ENCODE measurements around the gene ALDH1L2.
A peak's percentile ranks its signal among the peaks of the same experiment; 100 is the strongest.

The ALDH1L2 gene

DNA sequence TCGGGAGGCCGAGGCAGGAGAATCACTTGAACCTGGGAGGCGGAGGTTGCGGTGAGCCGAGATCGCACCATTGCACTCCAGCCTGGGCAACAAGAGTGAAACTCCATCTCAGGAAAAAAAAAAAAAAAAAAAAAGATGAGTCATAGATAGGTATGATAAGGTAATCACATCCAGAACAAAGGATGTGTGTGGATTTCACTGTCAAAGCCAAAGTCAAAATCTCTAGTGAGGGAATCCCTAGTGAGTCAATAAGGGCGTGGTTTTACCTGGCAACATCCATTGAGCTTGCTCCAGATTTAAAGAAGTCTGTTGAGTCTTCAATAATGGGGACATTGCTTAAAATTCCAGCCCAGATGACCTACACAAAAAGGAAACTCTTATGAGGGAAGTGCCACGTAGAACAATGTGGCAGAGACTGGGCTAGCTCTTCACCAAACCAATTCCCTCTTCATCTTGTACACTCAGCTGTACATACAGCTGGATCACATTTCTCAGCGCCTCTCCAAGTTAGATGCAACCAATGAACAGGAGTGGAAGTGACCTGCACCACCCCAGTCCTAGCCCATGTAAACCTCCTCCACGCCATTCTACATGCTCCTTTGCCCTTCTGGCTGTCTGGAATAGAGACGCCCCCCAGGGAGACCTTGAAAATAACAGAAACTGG, 23.4 kb downstream of the ALDH1L2 start:
- H3K27me3 ChIP-seq (ENCODE audit: insufficient read depth, low read depth, severe bottlenecking): no peaks in the 10 kb centered on the region
- no peak overlapping the region for H3K4me3 ChIP-seq (ENCODE audit: low read depth, low read length)
- no peak overlapping the region for H3K27ac ChIP-seq
- DNase-seq: no peak
- H3K36me3 ChIP-seq: no peaks in the 10 kb centered on the region
- TF ChIP-seq, protein P1, sequence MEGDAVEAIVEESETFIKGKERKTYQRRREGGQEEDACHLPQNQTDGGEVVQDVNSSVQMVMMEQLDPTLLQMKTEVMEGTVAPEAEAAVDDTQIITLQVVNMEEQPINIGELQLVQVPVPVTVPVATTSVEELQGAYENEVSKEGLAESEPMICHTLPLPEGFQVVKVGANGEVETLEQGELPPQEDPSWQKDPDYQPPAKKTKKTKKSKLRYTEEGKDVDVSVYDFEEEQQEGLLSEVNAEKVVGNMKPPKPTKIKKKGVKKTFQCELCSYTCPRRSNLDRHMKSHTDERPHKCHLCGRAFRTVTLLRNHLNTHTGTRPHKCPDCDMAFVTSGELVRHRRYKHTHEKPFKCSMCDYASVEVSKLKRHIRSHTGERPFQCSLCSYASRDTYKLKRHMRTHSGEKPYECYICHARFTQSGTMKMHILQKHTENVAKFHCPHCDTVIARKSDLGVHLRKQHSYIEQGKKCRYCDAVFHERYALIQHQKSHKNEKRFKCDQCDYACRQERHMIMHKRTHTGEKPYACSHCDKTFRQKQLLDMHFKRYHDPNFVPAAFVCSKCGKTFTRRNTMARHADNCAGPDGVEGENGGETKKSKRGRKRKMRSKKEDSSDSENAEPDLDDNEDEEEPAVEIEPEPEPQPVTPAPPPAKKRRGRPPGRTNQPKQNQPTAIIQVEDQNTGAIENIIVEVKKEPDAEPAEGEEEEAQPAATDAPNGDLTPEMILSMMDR (IDR thresholded peaks at IDR 0.05; ENCODE audit: low read depth, low read length): no peak
- no peaks in the 10 kb centered on the region for H3K9me3 ChIP-seq (ENCODE audit: severe bottlenecking)

DNA sequence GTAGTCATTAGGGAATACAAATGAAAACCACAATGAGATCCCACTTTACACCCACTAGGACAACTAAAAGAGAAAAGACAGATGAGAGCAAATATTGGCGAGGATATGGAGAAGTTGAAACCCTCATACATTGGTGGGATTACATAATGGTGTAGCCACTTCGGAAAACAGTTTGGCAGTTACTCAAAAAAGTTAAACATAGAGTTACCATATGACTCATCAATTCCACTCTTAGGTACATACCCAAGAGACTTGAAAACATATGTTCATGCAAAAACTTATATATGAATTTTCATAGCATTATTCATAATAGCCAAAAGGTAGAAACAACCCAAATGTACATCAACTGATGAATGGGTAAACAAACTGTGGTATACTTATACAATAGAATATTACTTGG, 27.1 kb downstream of the ALDH1L2 start:
- Histone ChIP-seq H3K27ac (no peak overlapping the region), H3K4me3 (ENCODE audit: low read depth, low read length) (no peak overlapping the region), H3K9me3 (ENCODE audit: severe bottlenecking) (no peaks in the 10 kb centered on the region), H3K27me3 (ENCODE audit: insufficient read depth, low read depth, severe bottlenecking) (no peaks in the 10 kb centered on the region), H3K36me3 (no peaks in the 10 kb centered on the region)
- DNase-seq: no peak
- TF ChIP-seq, protein P1 (IDR thresholded peaks at IDR 0.05; ENCODE audit: low read depth, low read length): no peak

DNA sequence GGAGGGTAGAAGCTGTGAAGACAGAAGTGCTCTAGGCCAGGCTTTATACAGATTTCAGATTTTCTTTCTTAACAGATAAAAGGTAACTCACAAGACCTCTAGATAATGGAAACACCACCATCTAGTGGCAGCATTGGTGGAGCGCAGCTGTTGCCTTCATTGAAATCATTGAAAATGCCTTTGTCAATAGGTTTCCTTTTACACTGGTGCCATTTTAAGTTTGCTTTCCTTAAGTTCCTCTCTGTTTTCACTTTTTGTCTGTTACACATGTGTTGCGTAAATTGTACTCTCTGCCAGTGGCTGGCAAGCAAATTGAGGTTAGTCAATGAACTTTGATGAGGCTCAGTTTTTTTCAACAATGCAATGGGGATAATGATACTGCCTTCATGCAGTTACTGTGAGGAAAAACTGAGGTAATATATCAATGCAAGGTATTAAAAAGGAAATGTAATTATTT, 31.1 kb downstream of the ALDH1L2 start:
- TF ChIP-seq, protein P1 (IDR thresholded peaks at IDR 0.05; ENCODE audit: low read depth, low read length): peak; percentile 77
- Histone ChIP-seq H3K4me3 (ENCODE audit: low read depth, low read length) (no peak overlapping the region), H3K27ac (no peak overlapping the region), H3K36me3 (no peaks in the 10 kb centered on the region), H3K27me3 (ENCODE audit: insufficient read depth, low read depth, severe bottlenecking) (no peaks in the 10 kb centered on the region), H3K9me3 (ENCODE audit: severe bottlenecking) (no peaks in the 10 kb centered on the region)
- DNase-seq: peak; percentile 65

DNA sequence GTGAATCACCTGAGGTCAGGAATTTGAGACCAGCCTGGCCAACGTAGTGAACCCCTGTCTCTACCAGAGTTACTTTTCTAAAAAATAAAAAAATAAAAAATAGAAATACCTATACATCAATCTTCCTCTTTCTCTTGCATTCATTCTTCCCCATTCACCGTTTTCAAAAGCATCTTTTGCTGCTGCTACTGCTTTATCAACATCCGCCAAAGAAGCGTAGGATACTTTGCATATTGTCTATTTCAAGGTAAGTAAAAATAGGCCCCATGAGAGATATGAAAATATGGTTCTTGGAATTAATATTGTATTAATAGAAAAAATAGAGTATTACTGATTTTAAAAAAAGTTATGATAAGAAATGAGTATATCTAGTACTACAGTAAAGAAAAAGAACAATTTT, 32.3 kb downstream of the ALDH1L2 start:
- TF ChIP-seq, protein P1 (IDR thresholded peaks at IDR 0.05; ENCODE audit: low read depth, low read length): no peak
- no peak overlapping the region for H3K4me3 ChIP-seq (ENCODE audit: low read depth, low read length)
- H3K27ac ChIP-seq: no peak overlapping the region
- H3K9me3 ChIP-seq (ENCODE audit: severe bottlenecking): no peaks in the 10 kb centered on the region
- no peaks in the 10 kb centered on the region for H3K27me3 ChIP-seq (ENCODE audit: insufficient read depth, low read depth, severe bottlenecking)
- H3K36me3 ChIP-seq: no peaks in the 10 kb centered on the region
- no peak for DNase-seq

DNA sequence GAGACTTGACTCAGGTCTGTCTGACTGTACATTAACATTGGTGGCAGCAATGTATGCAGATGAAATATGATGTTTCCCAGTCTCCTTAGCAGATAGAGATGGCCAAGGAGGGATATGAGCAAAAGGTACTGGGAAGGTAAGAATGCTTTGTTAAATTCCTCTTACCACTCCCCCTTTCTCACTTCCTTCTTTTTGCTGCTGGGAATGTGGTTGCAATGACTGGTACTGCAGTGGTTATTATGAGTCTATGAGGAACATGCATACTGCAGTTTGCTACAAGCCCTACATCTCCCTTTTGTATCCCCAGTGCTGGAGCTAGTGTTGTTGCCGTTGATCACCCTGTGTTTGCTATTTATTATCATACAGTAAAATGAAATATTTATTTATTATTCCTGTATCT, 35.9 kb downstream of the ALDH1L2 start:
- no peak for DNase-seq
- no peaks in the 10 kb centered on the region for H3K9me3 ChIP-seq (ENCODE audit: severe bottlenecking)
- H3K4me3 ChIP-seq (ENCODE audit: low read depth, low read length): no peak overlapping the region
- no peaks in the 10 kb centered on the region for H3K36me3 ChIP-seq
- H3K27me3 ChIP-seq (ENCODE audit: insufficient read depth, low read depth, severe bottlenecking): no peaks in the 10 kb centered on the region
- TF ChIP-seq, protein P1 (IDR thresholded peaks at IDR 0.05; ENCODE audit: low read depth, low read length): no peak
- no peak overlapping the region for H3K27ac ChIP-seq

DNA sequence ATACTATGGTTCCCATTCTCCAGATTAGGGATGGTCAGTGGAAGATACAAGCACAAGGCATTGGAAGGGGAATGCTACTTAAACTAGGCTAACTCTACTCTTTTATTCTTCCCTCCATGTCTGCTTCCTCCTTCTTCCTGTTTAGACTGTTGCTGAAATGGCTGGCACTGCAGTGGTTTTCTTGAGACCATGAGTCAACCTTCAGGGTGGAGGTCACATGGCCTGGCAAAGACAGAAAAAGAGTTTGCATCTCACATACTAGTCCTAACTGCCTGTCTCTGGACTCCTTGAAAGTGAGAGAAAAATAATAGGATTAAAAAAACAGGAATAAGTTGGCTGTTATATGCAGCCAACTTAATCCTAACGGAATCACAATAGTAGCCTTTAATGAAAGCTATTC, 37.0 kb downstream of the ALDH1L2 start:
- Histone ChIP-seq H3K9me3 (ENCODE audit: severe bottlenecking) (no peaks in the 10 kb centered on the region), H3K27ac (no peak overlapping the region), H3K36me3 (no peaks in the 10 kb centered on the region), H3K27me3 (ENCODE audit: insufficient read depth, low read depth, severe bottlenecking) (no peaks in the 10 kb centered on the region), H3K4me3 (ENCODE audit: low read depth, low read length) (no peak overlapping the region)
- TF ChIP-seq, protein P1 (IDR thresholded peaks at IDR 0.05; ENCODE audit: low read depth, low read length): no peak
- DNase-seq: no peak
